ENCODE results near the gene DNAJB2.
A peak's percentile ranks its signal among the peaks of the same experiment; 100 is the strongest.

The DNAJB2 gene

GRCh38 chr2:219292616-219293015 is 13.4 kb downstream of the DNAJB2 start:
- no peak for DNase-seq (ENCODE audit: low read depth)
- no peak overlapping the region for H3K4me3 ChIP-seq (ENCODE audit: low read depth, low read length)
- TF ChIP-seq MAX (IDR thresholded peaks at IDR 0.05; ENCODE audit: low read depth, low read length) (no peak), CTCF (IDR thresholded peaks at IDR 0.05; ENCODE audit: low read depth, low read length) (no peak), POLR2A (IDR thresholded peaks at IDR 0.05; ENCODE audit: extremely low read depth, insufficient read length) (no peak), MYC (IDR thresholded peaks at IDR 0.05; ENCODE audit: low read depth, low read length) (no peak)

- H3K4me3 ChIP-seq (ENCODE audit: low read depth, low read length): no peak overlapping the region
- no peak for DNase-seq (ENCODE audit: low read depth)
- TF ChIP-seq MAX (IDR thresholded peaks at IDR 0.05; ENCODE audit: low read depth, low read length) (no peak), MYC (IDR thresholded peaks at IDR 0.05; ENCODE audit: low read depth, low read length) (no peak), POLR2A (IDR thresholded peaks at IDR 0.05; ENCODE audit: extremely low read depth, insufficient read length) (no peak), CTCF (IDR thresholded peaks at IDR 0.05; ENCODE audit: low read depth, low read length) (no peak)
Measured at GRCh38 chr2:219293736-219294231, 14.6 kb downstream of the DNAJB2 start.

GRCh38 chr2:219294356-219295351 is 15.5 kb downstream of the DNAJB2 start:
- DNase-seq (ENCODE audit: low read depth): peak; percentile 89
- peak overlapping the region; percentile 30 for H3K4me3 ChIP-seq (ENCODE audit: low read depth, low read length)
- TF ChIP-seq CTCF (IDR thresholded peaks at IDR 0.05; ENCODE audit: low read depth, low read length) (peak; percentile 84), POLR2A (IDR thresholded peaks at IDR 0.05; ENCODE audit: extremely low read depth, insufficient read length) (peak; percentile 53), MYC (IDR thresholded peaks at IDR 0.05; ENCODE audit: low read depth, low read length) (peak; percentile 97), MAX (IDR thresholded peaks at IDR 0.05; ENCODE audit: low read depth, low read length) (peak; percentile 93)

- no peak for TF ChIP-seq CTCF (IDR thresholded peaks at IDR 0.05; ENCODE audit: low read depth, low read length)
- TF ChIP-seq MYC (IDR thresholded peaks at IDR 0.05; ENCODE audit: low read depth, low read length): no peak
- no peak for TF ChIP-seq POLR2A (IDR thresholded peaks at IDR 0.05; ENCODE audit: extremely low read depth, insufficient read length)
- no peak for TF ChIP-seq MAX (IDR thresholded peaks at IDR 0.05; ENCODE audit: low read depth, low read length)
- no peak overlapping the region for H3K4me3 ChIP-seq (ENCODE audit: low read depth, low read length)
- DNase-seq (ENCODE audit: low read depth): no peak
Measured at GRCh38 chr2:219296142-219296541, 17.0 kb downstream of the DNAJB2 start.

- TF ChIP-seq POLR2A (IDR thresholded peaks at IDR 0.05; ENCODE audit: extremely low read depth, insufficient read length): no peak
- no peak for TF ChIP-seq CTCF (IDR thresholded peaks at IDR 0.05; ENCODE audit: low read depth, low read length)
- TF ChIP-seq MAX (IDR thresholded peaks at IDR 0.05; ENCODE audit: low read depth, low read length): no peak
- no peak for TF ChIP-seq MYC (IDR thresholded peaks at IDR 0.05; ENCODE audit: low read depth, low read length)
- DNase-seq (ENCODE audit: low read depth): no peak
- H3K4me3 ChIP-seq (ENCODE audit: low read depth, low read length): no peak overlapping the region
Measured at GRCh38 chr2:219296631-219297391, 17.6 kb downstream of the DNAJB2 start.
